ENCODE measurements around the gene OVOL1.

OVOL1 gene

GRCh38 chr11:65778901-65779668, 7.8 kb upstream of the OVOL1 start:
- H3K27me3 ChIP-seq (ENCODE audit: insufficient read depth, low read length): peaks cover 31% of the 10 kb centered on the region
- no peak overlapping the region for H3K9ac ChIP-seq (ENCODE audit: low read depth, low read length)
- H3K27ac ChIP-seq (ENCODE audit: low read length): no peak overlapping the region
- peaks cover 11% of the 10 kb centered on the region; the same call in 1 of the 2 replicates for H3K36me3 ChIP-seq (ENCODE audit: insufficient read depth, low read depth, low read length)
- H3K4me1 ChIP-seq (ENCODE audit: insufficient read depth, low read length): no peaks in the 10 kb centered on the region
- H3K9me3 ChIP-seq (ENCODE audit: insufficient read depth, low read depth, low read length): no peaks in the 10 kb centered on the region
- H3K4me3 ChIP-seq (ENCODE audit: low read length): peak overlapping the region; percentile 57; the same call in 1 of the 2 replicates

GRCh38 chr11:65779669-65779918, 7.3 kb upstream of the OVOL1 start:
- Histone ChIP-seq H3K9me3 (ENCODE audit: insufficient read depth, low read depth, low read length) (no peaks in the 10 kb centered on the region), H3K27ac (ENCODE audit: low read length) (no peak overlapping the region), H3K9ac (ENCODE audit: low read depth, low read length) (no peak overlapping the region), H3K4me3 (ENCODE audit: low read length) (peak overlapping the region; percentile 57), H3K27me3 (ENCODE audit: insufficient read depth, low read length) (peaks cover 36% of the 10 kb centered on the region), H3K4me1 (ENCODE audit: insufficient read depth, low read length) (no peaks in the 10 kb centered on the region), H3K36me3 (ENCODE audit: insufficient read depth, low read depth, low read length) (peaks cover 11% of the 10 kb centered on the region; the same call in 1 of the 2 replicates)

GRCh38 chr11:65779919-65780769, 6.7 kb upstream of the OVOL1 start:
- peak overlapping the region; percentile 78 for H3K4me3 ChIP-seq (ENCODE audit: low read length)
- H3K27me3 ChIP-seq (ENCODE audit: insufficient read depth, low read length): peaks cover 41% of the 10 kb centered on the region
- peak overlapping the region; percentile 65; the same call in 1 of the 2 replicates for H3K9ac ChIP-seq (ENCODE audit: low read depth, low read length)
- H3K9me3 ChIP-seq (ENCODE audit: insufficient read depth, low read depth, low read length): no peaks in the 10 kb centered on the region
- no peak overlapping the region for H3K27ac ChIP-seq (ENCODE audit: low read length)
- H3K4me1 ChIP-seq (ENCODE audit: insufficient read depth, low read length): no peaks in the 10 kb centered on the region
- H3K36me3 ChIP-seq (ENCODE audit: insufficient read depth, low read depth, low read length): peaks cover 11% of the 10 kb centered on the region; the same call in 1 of the 2 replicates

- H3K36me3 ChIP-seq (ENCODE audit: insufficient read depth, low read depth, low read length): peaks cover 11% of the 10 kb centered on the region; the same call in 1 of the 2 replicates
- no peak within 1 kb of the TSS for H3K27ac ChIP-seq (ENCODE audit: low read length)
- no peaks in the 10 kb centered on the region for H3K4me1 ChIP-seq (ENCODE audit: insufficient read depth, low read length)
- H3K27me3 ChIP-seq (ENCODE audit: insufficient read depth, low read length): peaks cover 47% of the 10 kb centered on the region
- H3K4me3 ChIP-seq (ENCODE audit: low read length): peak within 1 kb of the TSS; percentile 78
- H3K9ac ChIP-seq (ENCODE audit: low read depth, low read length): peak within 1 kb of the TSS; percentile 65; the same call in 1 of the 2 replicates
- no peaks in the 10 kb centered on the region for H3K9me3 ChIP-seq (ENCODE audit: insufficient read depth, low read depth, low read length)
Observed at GRCh38 chr11:65780770-65781151, 6.1 kb upstream of the OVOL1 start, which contains the start of gene AP5B1. TSS of gene AP5B1 (minus strand) at chr11:65780976. CDS start at chr11:65780591, 385 bp downstream.

- Histone ChIP-seq H3K36me3 (ENCODE audit: insufficient read depth, low read depth, low read length) (peaks cover 9% of the 10 kb centered on the region; the same call in 1 of the 2 replicates), H3K4me3 (ENCODE audit: low read length) (peak overlapping the region; percentile 54; the same call in 1 of the 2 replicates), H3K9ac (ENCODE audit: low read depth, low read length) (no peak overlapping the region), H3K27me3 (ENCODE audit: insufficient read depth, low read length) (peaks cover 53% of the 10 kb centered on the region), H3K4me1 (ENCODE audit: insufficient read depth, low read length) (no peaks in the 10 kb centered on the region), H3K27ac (ENCODE audit: low read length) (no peak overlapping the region), H3K9me3 (ENCODE audit: insufficient read depth, low read depth, low read length) (no peaks in the 10 kb centered on the region)
Observed at GRCh38 chr11:65781152-65781961, 5.5 kb upstream of the OVOL1 start.

- Histone ChIP-seq H3K9ac (ENCODE audit: low read depth, low read length) (no peak overlapping the region), H3K36me3 (ENCODE audit: insufficient read depth, low read depth, low read length) (0 out of 2 replicates have a peak, but pooled peaks cover 3% of the 10 kb centered on the region), H3K9me3 (ENCODE audit: insufficient read depth, low read depth, low read length) (no peaks in the 10 kb centered on the region), H3K4me1 (ENCODE audit: insufficient read depth, low read length) (no peaks in the 10 kb centered on the region), H3K4me3 (ENCODE audit: low read length) (no peak overlapping the region; the same call in 1 of the 2 replicates), H3K27ac (ENCODE audit: low read length) (no peak overlapping the region), H3K27me3 (ENCODE audit: insufficient read depth, low read length) (peaks cover 61% of the 10 kb centered on the region)
Observed at GRCh38 chr11:65781962-65782815, 4.7 kb upstream of the OVOL1 start.

- no peaks in the 10 kb centered on the region for H3K4me1 ChIP-seq (ENCODE audit: insufficient read depth, low read length)
- H3K27me3 ChIP-seq (ENCODE audit: insufficient read depth, low read length): peaks cover 66% of the 10 kb centered on the region
- no peaks in the 10 kb centered on the region for H3K9me3 ChIP-seq (ENCODE audit: insufficient read depth, low read depth, low read length)
- no peak overlapping the region for H3K9ac ChIP-seq (ENCODE audit: low read depth, low read length)
- no peaks in the 10 kb centered on the region for H3K36me3 ChIP-seq (ENCODE audit: insufficient read depth, low read depth, low read length)
- no peak overlapping the region for H3K4me3 ChIP-seq (ENCODE audit: low read length)
- no peak overlapping the region for H3K27ac ChIP-seq (ENCODE audit: low read length)
Observed at GRCh38 chr11:65782816-65783228, 4.0 kb upstream of the OVOL1 start.

- Histone ChIP-seq H3K4me1 (ENCODE audit: insufficient read depth, low read length) (peaks cover 14% of the 10 kb centered on the region; the same call in 1 of the 2 replicates), H3K9ac (ENCODE audit: low read depth, low read length) (no peak overlapping the region), H3K36me3 (ENCODE audit: insufficient read depth, low read depth, low read length) (no peaks in the 10 kb centered on the region), H3K27me3 (ENCODE audit: insufficient read depth, low read length) (peaks cover 85% of the 10 kb centered on the region), H3K4me3 (ENCODE audit: low read length) (no peak overlapping the region), H3K9me3 (ENCODE audit: insufficient read depth, low read depth, low read length) (no peaks in the 10 kb centered on the region), H3K27ac (ENCODE audit: low read length) (no peak overlapping the region)
Observed at GRCh38 chr11:65785319-65786007, 1.4 kb upstream of the OVOL1 start.

GRCh38 chr11:65786008-65786785, 666 bp upstream of the OVOL1 start:
- Histone ChIP-seq H3K27ac (ENCODE audit: low read length) (no peak overlapping the region), H3K9ac (ENCODE audit: low read depth, low read length) (no peak overlapping the region; the same call in 1 of the 2 replicates), H3K36me3 (ENCODE audit: insufficient read depth, low read depth, low read length) (no peaks in the 10 kb centered on the region), H3K9me3 (ENCODE audit: insufficient read depth, low read depth, low read length) (no peaks in the 10 kb centered on the region), H3K27me3 (ENCODE audit: insufficient read depth, low read length) (peaks cover 85% of the 10 kb centered on the region), H3K4me1 (ENCODE audit: insufficient read depth, low read length) (peaks cover 15% of the 10 kb centered on the region; the same call in 1 of the 2 replicates), H3K4me3 (ENCODE audit: low read length) (peak overlapping the region; percentile 48; the same call in 1 of the 2 replicates)
